PC-9 (cell line): Measurements from ENCODE around the gene NRDC. TPM values are rescaled to one million over a fixed set of nuclear protein-coding genes. Genes with fewer than 3 reads are reported as not detected.
A peak's percentile ranks its signal among the peaks of the same experiment; 100 is the strongest.

Source experiments
- BruUV-seq: library from RNA; stranded (reverse); fragments of 400-500 nt; replicated peaks from 2 replicates; lab custom pipeline; 2021; lab: Mats Ljungman, UMichigan
- CTCF ChIA-PET: fragments of 300-600 bp; sonication (Branson Sonifier 250); formaldehyde crosslinking; loops from one replicate; lab custom pipeline; 2022; ENCODE audit warnings: antibody characterized with exemption; lab: Charles Lee
- POLR2A ChIA-PET: fragments of 300-600 bp; sonication (Branson Sonifier 250); formaldehyde crosslinking; loops from one replicate; lab custom pipeline; 2022; ENCODE audit warnings: antibody characterized with exemption; ENCODE audit not compliant: unreplicated experiment; lab: Charles Lee
- DNase-seq, 2 experiments: peaks; one replicate each; pipeline versions ENCODE4 v3.0.0 to v3.0.0-alpha.2; 2015 to 2022; ENCODE audit warnings: mixed read lengths in 1 of 2
- H2AFZ ChIP-seq: fragments of 200-600 bp; sonication (generic); 2 replicates; pipeline ENCODE4 v1.8.1; 2017; ENCODE audit warnings: antibody characterized with exemption
- H3F3A ChIP-seq: fragments of 200-600 bp; sonication (generic); 2 replicates; pipeline ENCODE4 v1.8.1; 2017; ENCODE audit warnings: antibody characterized with exemption, mild to moderate bottlenecking, low read depth; ENCODE audit not compliant: insufficient read depth
- H3K27ac ChIP-seq: fragments of 200-600 bp; sonication (generic); 2 replicates; pipeline ENCODE4 v1.6.1; 2016; ENCODE audit warnings: mixed run types
- H3K27me3 ChIP-seq: fragments of 200-600 bp; sonication (generic); 2 replicates; pipeline ENCODE4 v1.6.1; 2016; ENCODE audit warnings: low read depth, mixed run types; ENCODE audit not compliant: insufficient read depth
- H3K36me3 ChIP-seq: fragments of 200-600 bp; sonication (generic); 2 replicates; pipeline ENCODE4 v1.6.1; 2016; ENCODE audit warnings: low read depth, mixed run types
- H3K4me1 ChIP-seq: fragments of 200-600 bp; sonication (generic); replicated peaks from 2 replicates; pipeline ENCODE4 v1.6.1; 2016; ENCODE audit warnings: mixed run types; ENCODE audit not compliant: insufficient read depth
- H3K4me2 ChIP-seq: fragments of 200-600 bp; sonication (generic); 2 replicates; pipeline ENCODE4 v1.6.1; 2017; ENCODE audit warnings: mixed run types
- H3K4me3 ChIP-seq: fragments of 200-600 bp; sonication (generic); 2 replicates; pipeline ENCODE4 v1.6.1; 2016; ENCODE audit warnings: mixed run types
- H3K79me2 ChIP-seq: fragments of 200-600 bp; sonication (generic); 2 replicates; pipeline ENCODE4 v1.6.1; 2017; ENCODE audit warnings: low read depth, mixed run types
- H3K9me2 ChIP-seq: fragments of 200-600 bp; sonication (generic); 2 replicates; pipeline ENCODE4 v1.8.1; 2017; ENCODE audit warnings: mild to moderate bottlenecking; ENCODE audit not compliant: insufficient read depth
- H3K9me3 ChIP-seq: fragments of 200-600 bp; sonication (generic); 2 replicates; pipeline ENCODE4 v1.8.1; 2016; ENCODE audit warnings: low read depth; ENCODE audit not compliant: insufficient read depth
- H4K20me1 ChIP-seq: fragments of 200-600 bp; sonication (generic); 2 replicates; pipeline ENCODE4 v1.8.1; 2017; ENCODE audit not compliant: insufficient read depth
- CTCF ChIP-seq: fragments of 200-600 bp; sonication (generic); conservative IDR thresholded peaks from 2 replicates; pipeline ENCODE4 v1.6.1; 2017; ENCODE audit warnings: mixed run types, antibody characterized with exemption, mild to moderate bottlenecking, moderate library complexity
- EZH2 ChIP-seq: fragments of 200-600 bp; sonication (generic); IDR thresholded peaks from 2 replicates; pipeline ENCODE4 v1.8.0; 2017; ENCODE audit warnings: antibody characterized with exemption, low read depth
- intact Hi-C: fragments of 100-400 bp; cut with micrococcal nuclease; formaldehyde crosslinking; loops from one replicate; pipeline ENCODE4 v1.10.0; 2022; ENCODE audit not compliant: unreplicated experiment
- total RNA-seq: library from RNA; stranded (reverse); gene quantifications from 2 replicates; pipeline ENCODE4 v1.2.3, GENCODE V29; 2021

NRDC gene
- total RNA-seq, 1 experiment from 2014 or later, result 219 TPM

- CTCF ChIA-PET, result interaction anchor here (0.6 kb wide), 1 partner anchor 168 kb away, joined by 3 read pairs; no protein-coding TSS in a partner anchor
- no TSS peak for BruUV-seq
- POLR2A ChIA-PET, result interaction anchor here (0.6 kb wide), 1 partner anchor 19 kb away, joined by 4 read pairs; no protein-coding TSS in a partner anchor
Measured at GRCh38 chr1:51840182-51840581, 38.3 kb downstream of the NRDC start.

GRCh38 chr1:51839094-51839493 is 39.4 kb downstream of the NRDC start:
- ChIA-PET CTCF (interaction anchor here (0.6 kb wide), 2 partner anchors 647 to 1187 kb away, joined by 3 to 4 read pairs; no protein-coding TSS in a partner anchor), POLR2A (interaction anchor here (0.6 kb wide), 1 partner anchor 738 kb away, joined by 11 read pairs; no protein-coding TSS in a partner anchor)
- intact Hi-C loops, result loop anchor here (10.0 kb wide), 1 partner anchor 166 kb away; no protein-coding TSS in a partner anchor
- no peak for TF ChIP-seq CTCF
- TF ChIP-seq EZH2, result no peak
- Histone ChIP-seq H4K20me1 (peaks cover 15% of the 10 kb centered on the region; the same call in 1 of the 2 replicates), H3K4me2 (no peak overlapping the region), H3K9me2 (no peaks in the 10 kb centered on the region), H3K9me3 (no peaks in the 10 kb centered on the region), H2AFZ (no peak overlapping the region), H3K27me3 (no peaks in the 10 kb centered on the region), H3K27ac (peak overlapping the region; percentile 24; the same call in 1 of the 2 replicates), H3K4me3 (no peak overlapping the region), H3K36me3 (peaks cover 37% of the 10 kb centered on the region), H3F3A (peaks cover 19% of the 10 kb centered on the region), H3K79me2 (peaks cover 37% of the 10 kb centered on the region), H3K4me1 (peaks cover 12% of the 10 kb centered on the region; the same call in 1 of the 2 replicates)
- peak in 1 of 2 experiments; percentile 37 for DNase-seq
- no TSS peak for BruUV-seq

More at GRCh38 chr1:51840182-51840581, 38.3 kb downstream of the NRDC start:
- no peak overlapping the region for H3K4me3 ChIP-seq
- H3K9me3 ChIP-seq, result no peaks in the 10 kb centered on the region
- DNase-seq, result no peak
- no peak overlapping the region for H3K4me2 ChIP-seq
- peaks cover 43% of the 10 kb centered on the region for H3K79me2 ChIP-seq
- no peak overlapping the region for H2AFZ ChIP-seq
- H3K27ac ChIP-seq, result no peak overlapping the region
- peaks cover 15% of the 10 kb centered on the region; the same call in 1 of the 2 replicates for H4K20me1 ChIP-seq
- peaks cover 19% of the 10 kb centered on the region for H3F3A ChIP-seq
- intact Hi-C loops, result no loop called here
- H3K36me3 ChIP-seq, result peaks cover 34% of the 10 kb centered on the region
- no peaks in the 10 kb centered on the region for H3K27me3 ChIP-seq
- H3K4me1 ChIP-seq, result peaks cover 12% of the 10 kb centered on the region; the same call in 1 of the 2 replicates
- no peak for TF ChIP-seq EZH2
- no peak for TF ChIP-seq CTCF
- no peaks in the 10 kb centered on the region for H3K9me2 ChIP-seq

- CTCF ChIA-PET, result no interaction called here
- H3K36me3 ChIP-seq, result peaks cover 44% of the 10 kb centered on the region
Measured at GRCh38 chr1:51837243-51837642, 41.3 kb downstream of the NRDC start.

More at GRCh38 chr1:51837243-51837642, 41.3 kb downstream of the NRDC start:
- Histone ChIP-seq H3K27ac (no peak overlapping the region; the same call in 1 of the 2 replicates), H4K20me1 (peaks cover 15% of the 10 kb centered on the region; the same call in 1 of the 2 replicates), H2AFZ (no peak overlapping the region), H3K9me2 (no peaks in the 10 kb centered on the region), H3K9me3 (no peaks in the 10 kb centered on the region), H3K4me3 (no peak overlapping the region), H3K79me2 (peaks cover 22% of the 10 kb centered on the region), H3K4me1 (peaks cover 10% of the 10 kb centered on the region; the same call in 1 of the 2 replicates), H3K4me2 (no peak overlapping the region), H3F3A (peaks cover 17% of the 10 kb centered on the region), H3K27me3 (no peaks in the 10 kb centered on the region)
- intact Hi-C loops, result loop anchor here (10.0 kb wide), 1 partner anchor 168 kb away; no protein-coding TSS in a partner anchor
- BruUV-seq, result no TSS peak
- no peak for DNase-seq
- POLR2A ChIA-PET, result no interaction called here
- TF ChIP-seq CTCF (no peak), EZH2 (no peak)
